IMR-90 (cell line): ENCODE results near the gene WARS2.

Experiments
- FOS ChIP-seq: fragments of 150-350 bp; IDR thresholded peaks from 2 replicates; pipeline ENCODE4 v1.6.1; 2016; ENCODE audit warnings: low read depth, low read length
- MAFK ChIP-seq: IDR thresholded peaks from 2 replicates; pipeline ENCODE4 v1.6.1; 2012; ENCODE audit warnings: low read depth, low read length, improper control_type of control experiment
- MXI1 ChIP-seq: IDR thresholded peaks from 2 replicates; pipeline ENCODE4 v1.6.1; 2012; ENCODE audit warnings: low read depth, mild to moderate bottlenecking, low read length, moderate library complexity, borderline replicate concordance
- POLR2A ChIP-seq: IDR thresholded peaks from 2 replicates; pipeline ENCODE4 v1.6.1; 2012; ENCODE audit warnings: mild to moderate bottlenecking, low read depth, low read length
- RAD21 ChIP-seq: IDR thresholded peaks from 2 replicates; pipeline ENCODE4 v1.6.1; 2012; ENCODE audit warnings: low read length, improper control_type of control experiment
- RFX5 ChIP-seq: IDR thresholded peaks from 2 replicates; pipeline ENCODE4 v1.8.0; 2012; ENCODE audit warnings: low read depth, mild to moderate bottlenecking, low read length, moderate library complexity
- SMC3 ChIP-seq: fragments of 150-350 bp; IDR thresholded peaks from 2 replicates; pipeline ENCODE4 v1.6.1; 2016; ENCODE audit warnings: low read depth, mild to moderate bottlenecking, antibody characterized with exemption, low read length, moderate library complexity
- TF ChIP-seq, protein P1 (sequence below): conservative IDR thresholded peaks from 2 replicates; pipeline ENCODE4 v1.5.1; 2012; ENCODE audit warnings: mild to moderate bottlenecking, low read depth, low read length, improper control_type of control experiment
- TF ChIP-seq, protein P2 (sequence below): fragments of 150-350 bp; IDR thresholded peaks from 2 replicates; pipeline ENCODE4 v1.6.1; 2017; ENCODE audit warnings: mild to moderate bottlenecking, antibody characterized with exemption, low read length, low read depth

DNA sequence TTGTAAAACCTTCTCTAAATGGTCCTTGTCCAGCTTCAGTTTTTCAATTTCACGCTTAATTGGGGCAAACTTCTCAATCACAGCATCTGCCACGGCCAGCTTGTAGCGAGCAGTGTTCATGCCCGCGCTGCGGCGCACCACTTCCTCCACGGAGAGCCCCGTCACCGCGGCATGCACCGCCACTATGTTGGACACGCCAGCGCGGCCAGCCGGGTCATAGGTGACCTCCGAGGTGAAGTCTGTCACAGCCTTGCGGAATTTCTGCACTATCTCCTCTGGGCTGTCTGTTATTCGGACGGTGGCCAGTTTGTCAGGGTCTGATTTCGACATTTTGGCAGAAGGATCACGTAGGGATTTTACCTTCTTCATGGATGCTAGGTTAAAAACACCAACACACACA is 107.5 kb downstream of the WARS2 start:
- TF ChIP-seq POLR2A (no peak), MXI1 (no peak), RFX5 (no peak), SMC3 (no peak), FOS (no peak), MAFK (no peak), RAD21 (no peak)
- TF ChIP-seq, protein P1, sequence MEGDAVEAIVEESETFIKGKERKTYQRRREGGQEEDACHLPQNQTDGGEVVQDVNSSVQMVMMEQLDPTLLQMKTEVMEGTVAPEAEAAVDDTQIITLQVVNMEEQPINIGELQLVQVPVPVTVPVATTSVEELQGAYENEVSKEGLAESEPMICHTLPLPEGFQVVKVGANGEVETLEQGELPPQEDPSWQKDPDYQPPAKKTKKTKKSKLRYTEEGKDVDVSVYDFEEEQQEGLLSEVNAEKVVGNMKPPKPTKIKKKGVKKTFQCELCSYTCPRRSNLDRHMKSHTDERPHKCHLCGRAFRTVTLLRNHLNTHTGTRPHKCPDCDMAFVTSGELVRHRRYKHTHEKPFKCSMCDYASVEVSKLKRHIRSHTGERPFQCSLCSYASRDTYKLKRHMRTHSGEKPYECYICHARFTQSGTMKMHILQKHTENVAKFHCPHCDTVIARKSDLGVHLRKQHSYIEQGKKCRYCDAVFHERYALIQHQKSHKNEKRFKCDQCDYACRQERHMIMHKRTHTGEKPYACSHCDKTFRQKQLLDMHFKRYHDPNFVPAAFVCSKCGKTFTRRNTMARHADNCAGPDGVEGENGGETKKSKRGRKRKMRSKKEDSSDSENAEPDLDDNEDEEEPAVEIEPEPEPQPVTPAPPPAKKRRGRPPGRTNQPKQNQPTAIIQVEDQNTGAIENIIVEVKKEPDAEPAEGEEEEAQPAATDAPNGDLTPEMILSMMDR, result no peak
- TF ChIP-seq, protein P2, sequence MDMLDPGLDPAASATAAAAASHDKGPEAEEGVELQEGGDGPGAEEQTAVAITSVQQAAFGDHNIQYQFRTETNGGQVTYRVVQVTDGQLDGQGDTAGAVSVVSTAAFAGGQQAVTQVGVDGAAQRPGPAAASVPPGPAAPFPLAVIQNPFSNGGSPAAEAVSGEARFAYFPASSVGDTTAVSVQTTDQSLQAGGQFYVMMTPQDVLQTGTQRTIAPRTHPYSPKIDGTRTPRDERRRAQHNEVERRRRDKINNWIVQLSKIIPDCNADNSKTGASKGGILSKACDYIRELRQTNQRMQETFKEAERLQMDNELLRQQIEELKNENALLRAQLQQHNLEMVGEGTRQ, result no peak
